PC-9 (cell line): ENCODE measurements around the gene DDX28. TPM values are rescaled to one million over a fixed set of nuclear protein-coding genes. Genes with fewer than 3 reads are reported as not detected.

Experiments
- BruUV-seq: library from RNA; stranded (reverse); fragments of 400-500 nt; replicated peaks from 2 replicates; lab custom pipeline; 2021; lab: Mats Ljungman, UMichigan
- CTCF ChIA-PET: fragments of 300-600 bp; sonication (Branson Sonifier 250); formaldehyde crosslinking; loops from one replicate; lab custom pipeline; 2022; ENCODE audit warnings: antibody characterized with exemption; lab: Charles Lee
- POLR2A ChIA-PET: fragments of 300-600 bp; sonication (Branson Sonifier 250); formaldehyde crosslinking; loops from one replicate; lab custom pipeline; 2022; ENCODE audit warnings: antibody characterized with exemption; ENCODE audit not compliant: unreplicated experiment; lab: Charles Lee
- DNase-seq, 2 experiments: peaks; one replicate each; pipeline versions ENCODE4 v3.0.0 to v3.0.0-alpha.2; 2015 to 2022; ENCODE audit warnings: mixed read lengths in 1 of 2
- H2AFZ ChIP-seq: fragments of 200-600 bp; sonication (generic); 2 replicates; pipeline ENCODE4 v1.8.1; 2017; ENCODE audit warnings: antibody characterized with exemption
- H3F3A ChIP-seq: fragments of 200-600 bp; sonication (generic); 2 replicates; pipeline ENCODE4 v1.8.1; 2017; ENCODE audit warnings: antibody characterized with exemption, mild to moderate bottlenecking, low read depth; ENCODE audit not compliant: insufficient read depth
- H3K27ac ChIP-seq: fragments of 200-600 bp; sonication (generic); 2 replicates; pipeline ENCODE4 v1.6.1; 2016; ENCODE audit warnings: mixed run types
- H3K27me3 ChIP-seq: fragments of 200-600 bp; sonication (generic); 2 replicates; pipeline ENCODE4 v1.6.1; 2016; ENCODE audit warnings: low read depth, mixed run types; ENCODE audit not compliant: insufficient read depth
- H3K36me3 ChIP-seq: fragments of 200-600 bp; sonication (generic); 2 replicates; pipeline ENCODE4 v1.6.1; 2016; ENCODE audit warnings: low read depth, mixed run types
- H3K4me1 ChIP-seq: fragments of 200-600 bp; sonication (generic); replicated peaks from 2 replicates; pipeline ENCODE4 v1.6.1; 2016; ENCODE audit warnings: mixed run types; ENCODE audit not compliant: insufficient read depth
- H3K4me2 ChIP-seq: fragments of 200-600 bp; sonication (generic); 2 replicates; pipeline ENCODE4 v1.6.1; 2017; ENCODE audit warnings: mixed run types
- H3K4me3 ChIP-seq: fragments of 200-600 bp; sonication (generic); 2 replicates; pipeline ENCODE4 v1.6.1; 2016; ENCODE audit warnings: mixed run types
- H3K79me2 ChIP-seq: fragments of 200-600 bp; sonication (generic); 2 replicates; pipeline ENCODE4 v1.6.1; 2017; ENCODE audit warnings: low read depth, mixed run types
- H3K9me2 ChIP-seq: fragments of 200-600 bp; sonication (generic); 2 replicates; pipeline ENCODE4 v1.8.1; 2017; ENCODE audit warnings: mild to moderate bottlenecking; ENCODE audit not compliant: insufficient read depth
- H3K9me3 ChIP-seq: fragments of 200-600 bp; sonication (generic); 2 replicates; pipeline ENCODE4 v1.8.1; 2016; ENCODE audit warnings: low read depth; ENCODE audit not compliant: insufficient read depth
- H4K20me1 ChIP-seq: fragments of 200-600 bp; sonication (generic); 2 replicates; pipeline ENCODE4 v1.8.1; 2017; ENCODE audit not compliant: insufficient read depth
- EZH2 ChIP-seq: fragments of 200-600 bp; sonication (generic); IDR thresholded peaks from 2 replicates; pipeline ENCODE4 v1.8.0; 2017; ENCODE audit warnings: antibody characterized with exemption, low read depth
- intact Hi-C: fragments of 100-400 bp; cut with micrococcal nuclease; formaldehyde crosslinking; loops from one replicate; pipeline ENCODE4 v1.10.0; 2022; ENCODE audit not compliant: unreplicated experiment
- total RNA-seq: library from RNA; stranded (reverse); gene quantifications from 2 replicates; pipeline ENCODE4 v1.2.3, GENCODE V29; 2021
- TF ChIP-seq, protein P1 (sequence below): fragments of 200-600 bp; sonication (generic); conservative IDR thresholded peaks from 2 replicates; pipeline ENCODE4 v1.6.1; 2017; ENCODE audit warnings: mixed run types, antibody characterized with exemption, mild to moderate bottlenecking, moderate library complexity

DDX28 gene
- total RNA-seq, 1 experiment from 2014 or later: 6.3 TPM

DNA sequence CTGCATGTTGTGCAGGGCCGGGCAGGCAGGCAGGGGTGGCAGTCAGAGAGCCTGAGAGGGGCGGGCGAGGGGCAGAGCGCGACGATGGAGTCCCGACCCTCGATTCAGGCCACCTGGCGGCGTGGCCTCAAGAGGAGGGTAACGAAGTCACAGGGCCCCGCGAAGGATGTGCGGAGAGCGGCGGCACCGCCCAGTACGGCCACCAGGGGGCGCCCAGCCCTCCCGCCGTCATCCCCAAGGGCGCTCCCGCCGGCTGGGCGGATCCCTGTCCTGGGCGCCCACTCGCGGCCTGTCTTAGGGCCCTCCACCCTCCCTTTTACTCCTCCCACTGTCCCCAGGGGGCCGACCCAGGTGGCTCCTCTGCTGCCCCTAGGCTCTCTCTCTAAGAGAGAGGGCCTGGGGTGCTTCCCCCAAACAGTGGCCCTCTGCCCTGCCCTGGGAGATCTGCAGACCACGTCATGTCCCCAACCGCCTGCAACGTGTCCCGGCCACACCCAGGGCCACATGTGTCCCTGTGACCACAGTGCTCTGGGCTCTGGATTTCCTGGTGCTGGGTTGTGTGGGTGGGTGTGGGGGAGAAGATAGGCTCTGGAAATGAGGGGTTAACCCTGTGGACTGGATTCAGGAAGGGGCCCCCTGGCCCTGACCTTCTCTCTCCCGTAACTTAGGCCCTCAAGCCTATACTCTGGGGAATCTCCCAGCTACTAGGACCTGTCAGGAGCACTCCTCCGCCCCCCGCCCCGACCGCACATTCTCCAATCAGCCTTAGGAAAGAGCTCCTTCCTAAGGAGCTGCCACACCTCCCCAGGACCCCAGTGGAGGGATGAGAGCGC lies 29.6 kb downstream of the DDX28 start:
- Histone ChIP-seq H3K27ac (no peak overlapping the region), H4K20me1 (no peaks in the 10 kb centered on the region), H3K4me3 (no peak overlapping the region), H3K79me2 (no peaks in the 10 kb centered on the region), H3K27me3 (no peaks in the 10 kb centered on the region), H3K9me3 (no peaks in the 10 kb centered on the region), H2AFZ (no peak overlapping the region), H3K36me3 (no peaks in the 10 kb centered on the region), H3K9me2 (no peaks in the 10 kb centered on the region), H3F3A (no peaks in the 10 kb centered on the region), H3K4me2 (peak overlapping the region; percentile 58), H3K4me1 (no peaks in the 10 kb centered on the region)
- no peak for TF ChIP-seq EZH2
- TF ChIP-seq, protein P1, sequence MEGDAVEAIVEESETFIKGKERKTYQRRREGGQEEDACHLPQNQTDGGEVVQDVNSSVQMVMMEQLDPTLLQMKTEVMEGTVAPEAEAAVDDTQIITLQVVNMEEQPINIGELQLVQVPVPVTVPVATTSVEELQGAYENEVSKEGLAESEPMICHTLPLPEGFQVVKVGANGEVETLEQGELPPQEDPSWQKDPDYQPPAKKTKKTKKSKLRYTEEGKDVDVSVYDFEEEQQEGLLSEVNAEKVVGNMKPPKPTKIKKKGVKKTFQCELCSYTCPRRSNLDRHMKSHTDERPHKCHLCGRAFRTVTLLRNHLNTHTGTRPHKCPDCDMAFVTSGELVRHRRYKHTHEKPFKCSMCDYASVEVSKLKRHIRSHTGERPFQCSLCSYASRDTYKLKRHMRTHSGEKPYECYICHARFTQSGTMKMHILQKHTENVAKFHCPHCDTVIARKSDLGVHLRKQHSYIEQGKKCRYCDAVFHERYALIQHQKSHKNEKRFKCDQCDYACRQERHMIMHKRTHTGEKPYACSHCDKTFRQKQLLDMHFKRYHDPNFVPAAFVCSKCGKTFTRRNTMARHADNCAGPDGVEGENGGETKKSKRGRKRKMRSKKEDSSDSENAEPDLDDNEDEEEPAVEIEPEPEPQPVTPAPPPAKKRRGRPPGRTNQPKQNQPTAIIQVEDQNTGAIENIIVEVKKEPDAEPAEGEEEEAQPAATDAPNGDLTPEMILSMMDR: peak; percentile 94
- BruUV-seq: no TSS peak
- CTCF ChIA-PET: interaction anchor here (0.6 kb wide), 5 partner anchors 10 to 128 kb away, joined by 3 to 13 read pairs (median 6); no protein-coding TSS in a partner anchor
- POLR2A ChIA-PET: no interaction called here
- DNase-seq: peak in 1 of 2 experiments; percentile 75
- intact Hi-C loops: loop anchor here (1.0 to 2.0 kb wide), 3 partner anchors 39 to 236 kb away; no protein-coding TSS in a partner anchor

DNA sequence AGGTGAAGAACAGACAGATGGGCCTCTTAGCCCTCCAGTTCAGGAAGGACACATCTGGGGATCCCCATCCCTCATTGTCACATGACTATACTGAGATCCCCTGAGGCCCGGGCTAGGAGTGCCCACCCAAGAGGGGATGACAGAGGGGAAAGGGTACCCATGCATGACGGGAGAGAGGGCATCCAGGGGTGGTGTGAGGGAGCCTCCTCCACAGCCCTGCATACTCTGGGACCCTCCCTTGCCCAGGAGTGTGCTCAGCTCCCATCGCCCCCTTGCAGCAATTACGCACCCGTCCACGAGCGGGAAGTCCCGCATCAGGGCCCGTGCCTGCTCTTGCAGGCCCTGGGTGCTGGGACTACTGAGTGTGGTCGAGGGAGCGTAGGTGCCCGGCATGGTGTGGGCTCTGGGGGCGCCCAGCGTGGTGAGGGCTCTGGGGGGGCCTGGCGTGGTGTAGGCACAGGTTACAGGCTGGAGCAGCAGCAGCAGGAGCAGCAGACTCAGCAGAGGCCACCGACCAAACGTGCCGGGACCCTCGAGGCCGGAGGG lies 30.3 kb downstream of the DDX28 start:
- peak overlapping the region; percentile 58 for H3K4me2 ChIP-seq
- TF ChIP-seq EZH2: no peak
- TF ChIP-seq, protein P1: no peak

DNA sequence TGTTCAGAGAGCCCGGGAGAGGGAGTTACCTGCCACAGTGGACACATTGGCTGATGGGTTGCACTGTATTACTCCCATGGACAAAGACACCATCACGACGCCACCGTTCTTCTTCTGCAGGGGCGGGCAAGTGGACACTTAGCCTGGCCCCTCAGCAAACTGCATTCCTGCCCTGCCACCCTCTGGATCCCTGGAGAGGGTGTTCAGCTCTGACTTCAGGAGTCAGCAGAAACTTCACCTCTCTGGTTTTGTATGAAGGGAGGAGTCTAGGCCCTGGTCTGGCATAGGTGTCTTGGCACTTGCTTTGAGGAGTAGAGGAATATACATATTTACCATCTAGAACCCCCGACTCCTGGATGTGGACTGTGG lies 33.0 kb downstream of the DDX28 start:
- H3K9me3 ChIP-seq: no peaks in the 10 kb centered on the region
- H3K9me2 ChIP-seq: no peaks in the 10 kb centered on the region
- H4K20me1 ChIP-seq: no peaks in the 10 kb centered on the region
- no peak overlapping the region for H3K4me3 ChIP-seq
- no peaks in the 10 kb centered on the region for H3F3A ChIP-seq
- no peaks in the 10 kb centered on the region for H3K36me3 ChIP-seq
- intact Hi-C loops: no loop called here
- ChIA-PET CTCF (no interaction called here), POLR2A (no interaction called here)
- H3K27me3 ChIP-seq: no peaks in the 10 kb centered on the region
- TF ChIP-seq EZH2: no peak
- TF ChIP-seq, protein P1: no peak
- no peak for DNase-seq
- H3K27ac ChIP-seq: no peak overlapping the region
- no peak overlapping the region for H2AFZ ChIP-seq
- peaks cover 5% of the 10 kb centered on the region for H3K4me1 ChIP-seq
- no peaks in the 10 kb centered on the region for H3K79me2 ChIP-seq
- no peak overlapping the region for H3K4me2 ChIP-seq
- BruUV-seq: no TSS peak

More for the DNA sequence above, 30.3 kb downstream of the DDX28 start:
- CTCF ChIA-PET: no interaction called here
- Histone ChIP-seq H3K36me3 (no peaks in the 10 kb centered on the region), H3K27ac (no peak overlapping the region), H4K20me1 (no peaks in the 10 kb centered on the region), H3K9me3 (no peaks in the 10 kb centered on the region), H3F3A (no peaks in the 10 kb centered on the region), H3K9me2 (no peaks in the 10 kb centered on the region), H3K27me3 (no peaks in the 10 kb centered on the region), H3K4me3 (no peak overlapping the region), H3K4me1 (no peaks in the 10 kb centered on the region), H2AFZ (no peak overlapping the region), H3K79me2 (no peaks in the 10 kb centered on the region)
- BruUV-seq: no TSS peak
- intact Hi-C loops: loop anchor here (1.0 to 2.0 kb wide), 3 partner anchors 40 to 237 kb away; no protein-coding TSS in a partner anchor
- POLR2A ChIA-PET: no interaction called here
- no peak for DNase-seq
